Activated CD4-positive, CD25-positive, alpha-beta regulatory T cell (primary cell): Measurements from ENCODE around the gene KRT7.
"Not testable (repeated sequence)": the region's sequence is repeated elsewhere in the genome, so short reads cannot be mapped to it uniquely, and the experiment has no call there.

Experiments used
- DNase-seq, 4 experiments: peaks; one replicate each; lab custom pipeline; 2025; lab: John Stamatoyannopoulos, UW

Gene KRT7

GRCh38 chr12:52278575-52279421 lies 45.8 kb downstream of the KRT7 start:
- DNase-seq, result peak; percentile 34 to 50 (median 41)

GRCh38 chr12:52279422-52280318 lies 46.6 kb downstream of the KRT7 start:
- DNase-seq, result no peak

GRCh38 chr12:52280319-52280795 lies 47.3 kb downstream of the KRT7 start:
- DNase-seq, result no peak

- no peak for DNase-seq
Observed at GRCh38 chr12:52280796-52281560, 47.9 kb downstream of the KRT7 start.

GRCh38 chr12:52284562-52285171 lies 51.6 kb downstream of the KRT7 start:
- no peak for DNase-seq

GRCh38 chr12:52285172-52285745 lies 52.2 kb downstream of the KRT7 start:
- no peak for DNase-seq

GRCh38 chr12:52285851-52286530 lies 52.9 kb downstream of the KRT7 start:
- DNase-seq, result no peak

- not testable (repeated sequence) for DNase-seq
Observed at GRCh38 chr12:52286857-52287785, 54.1 kb downstream of the KRT7 start.

- DNase-seq, result not testable (repeated sequence)
Observed at GRCh38 chr12:52287816-52288805, 55.1 kb downstream of the KRT7 start.

- not testable (repeated sequence) for DNase-seq
Observed at GRCh38 chr12:52290483-52291134, 57.6 kb downstream of the KRT7 start.

- DNase-seq, result no peak
Observed at GRCh38 chr12:52291267-52291935, 58.4 kb downstream of the KRT7 start, which contains the start of gene KRT81. Gene KRT81 (minus strand): TSS chr12:52291534. CDS start chr12:52291465, 69 bp downstream.

GRCh38 chr12:52293926-52294325 lies 60.9 kb downstream of the KRT7 start:
- no peak for DNase-seq

GRCh38 chr12:52294803-52295202 lies 61.8 kb downstream of the KRT7 start:
- no peak for DNase-seq

GRCh38 chr12:52295663-52296062 lies 62.6 kb downstream of the KRT7 start:
- DNase-seq, result no peak

GRCh38 chr12:52296572-52297215 lies 63.7 kb downstream of the KRT7 start:
- DNase-seq, result no peak
